Activated CD4-positive, alpha-beta T cell treated with anti-CD3 and anti-CD28 coated beads for 24 hours (primary cell): ENCODE measurements around the gene ROBO1.

Experiments used
- DNase-seq, 2 donors: peaks; one replicate each; pipeline ENCODE4 v3.0.0-alpha.2; 2020; ENCODE audit warnings: low read depth in 2 of 2

Gene ROBO1

GRCh38 chr3:78985981-78986380 is 781.8 kb downstream of the ROBO1 start:
- no peak for DNase-seq

GRCh38 chr3:78979028-78979427 is 788.8 kb downstream of the ROBO1 start:
- DNase-seq, result no peak

GRCh38 chr3:78978037-78978436 is 789.8 kb downstream of the ROBO1 start:
- no peak for DNase-seq

- no peak for DNase-seq
Measured at GRCh38 chr3:78977073-78977472, 790.7 kb downstream of the ROBO1 start.

DNA sequence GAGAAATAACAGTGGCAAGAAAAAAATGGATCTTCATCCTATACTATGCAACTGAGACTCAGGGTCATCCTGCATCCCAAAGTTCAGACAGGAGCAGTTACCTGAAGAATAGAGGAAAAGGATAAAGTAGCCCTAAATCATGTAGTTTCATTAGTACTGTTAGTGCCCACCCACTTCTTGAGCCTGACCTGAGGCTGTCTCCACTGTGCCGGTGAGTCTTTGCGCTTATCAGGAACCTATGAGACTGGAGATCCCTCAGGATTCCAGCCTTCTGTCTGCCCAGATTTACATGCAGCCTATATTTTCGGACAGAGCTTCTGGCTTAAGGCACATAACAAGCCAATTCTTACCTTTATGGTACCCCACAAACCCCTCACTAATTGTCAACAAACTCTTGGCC is 791.6 kb downstream of the ROBO1 start:
- no peak for DNase-seq

GRCh38 chr3:78974181-78974790 is 793.5 kb downstream of the ROBO1 start:
- DNase-seq, result no peak

DNA sequence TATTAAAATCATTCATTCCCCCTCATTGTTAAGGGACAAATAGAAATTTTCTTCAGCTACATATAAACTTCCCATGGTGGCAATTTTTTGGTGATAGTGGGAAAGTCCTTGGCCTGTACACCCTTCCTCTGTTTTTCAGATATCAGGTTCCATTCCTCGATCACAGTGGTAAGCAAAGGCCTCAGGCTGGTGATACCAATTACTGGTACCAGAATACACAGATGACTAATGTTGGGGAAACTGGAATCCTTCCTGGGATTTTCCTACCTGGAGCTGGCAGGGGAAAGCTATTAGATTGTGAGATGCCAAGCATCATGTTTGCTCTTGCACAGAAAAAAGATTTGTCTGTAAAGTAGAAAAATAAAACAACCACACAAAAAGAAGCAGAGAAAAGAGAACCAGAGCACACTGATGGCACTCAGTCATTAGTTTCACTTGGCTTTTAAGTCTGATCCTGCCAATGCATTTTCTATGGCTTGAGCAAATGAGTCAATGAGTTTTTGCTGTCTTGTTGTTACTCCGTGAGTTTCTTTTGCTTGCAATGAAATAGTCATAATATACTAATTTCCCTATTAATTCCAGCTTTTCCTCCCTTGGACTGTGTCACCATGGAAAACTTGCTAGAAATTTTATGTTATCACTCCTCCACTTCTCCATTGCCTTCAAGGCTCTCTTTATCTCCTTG is 795.0 kb downstream of the ROBO1 start:
- no peak for DNase-seq

GRCh38 chr3:78970656-78971055 is 797.1 kb downstream of the ROBO1 start:
- DNase-seq, result no peak

GRCh38 chr3:78969483-78969882 is 798.3 kb downstream of the ROBO1 start:
- DNase-seq, result no peak

GRCh38 chr3:78967061-78967460 is 800.7 kb downstream of the ROBO1 start:
- no peak for DNase-seq

DNA sequence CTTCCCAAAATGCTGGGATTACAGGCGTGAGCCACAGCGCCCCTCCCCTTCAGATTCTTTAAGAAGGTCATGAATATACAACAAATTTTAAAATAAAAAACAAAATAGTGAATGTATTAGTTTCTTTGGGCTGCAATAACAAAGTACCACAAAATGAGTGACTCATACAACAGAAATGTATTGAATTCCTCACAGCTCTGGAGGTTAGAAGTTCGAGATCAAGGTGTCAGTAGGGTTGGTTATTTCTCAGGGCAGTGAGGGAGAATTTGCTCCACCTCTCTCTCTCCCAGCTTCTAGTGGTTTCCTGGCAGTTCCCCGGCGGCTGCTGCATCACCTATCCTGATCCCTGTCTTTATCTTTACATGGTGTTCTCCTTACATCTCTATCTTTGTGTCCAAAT is 804.0 kb downstream of the ROBO1 start:
- no peak for DNase-seq

DNA sequence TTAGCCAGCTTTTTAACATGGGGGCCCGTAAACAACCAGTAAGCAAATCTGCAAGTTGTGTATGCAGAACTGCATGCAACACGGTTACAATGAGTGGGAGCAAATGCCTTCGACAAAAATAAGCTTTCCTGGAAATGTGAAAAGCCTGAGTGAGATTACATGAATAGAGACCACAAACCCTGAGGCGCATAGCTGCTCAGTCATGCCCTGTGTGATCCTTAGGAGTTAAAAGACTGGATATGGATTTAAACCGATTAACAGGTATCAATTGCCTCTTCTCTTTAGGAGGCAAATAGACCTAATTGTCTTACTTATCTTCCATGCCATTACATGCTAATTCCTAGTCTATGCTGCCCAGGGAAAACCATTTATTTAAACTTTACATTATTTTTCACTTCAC is 810.3 kb downstream of the ROBO1 start:
- no peak for DNase-seq

- no peak for DNase-seq
Measured at GRCh38 chr3:78951342-78951945, 816.4 kb downstream of the ROBO1 start.

DNA sequence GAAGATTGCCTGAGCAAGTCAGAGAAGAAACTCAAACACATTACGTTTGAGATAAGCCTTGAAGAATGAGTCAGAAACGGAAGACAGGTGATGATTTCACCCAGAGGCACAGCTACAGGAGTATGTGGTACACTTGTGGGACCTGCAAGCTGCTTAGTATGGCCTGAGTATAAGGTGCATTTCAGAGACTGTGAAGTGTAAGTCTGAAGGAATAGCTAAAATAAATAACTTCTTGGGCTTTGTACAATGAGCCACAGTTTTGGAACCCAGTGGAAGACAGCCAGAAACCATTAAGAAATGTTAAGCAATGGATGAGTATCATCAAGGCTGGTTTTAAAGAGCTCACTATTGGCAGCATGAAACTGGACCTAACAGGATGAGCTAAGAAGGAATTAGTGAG is 826.2 kb downstream of the ROBO1 start:
- DNase-seq, result no peak

DNA sequence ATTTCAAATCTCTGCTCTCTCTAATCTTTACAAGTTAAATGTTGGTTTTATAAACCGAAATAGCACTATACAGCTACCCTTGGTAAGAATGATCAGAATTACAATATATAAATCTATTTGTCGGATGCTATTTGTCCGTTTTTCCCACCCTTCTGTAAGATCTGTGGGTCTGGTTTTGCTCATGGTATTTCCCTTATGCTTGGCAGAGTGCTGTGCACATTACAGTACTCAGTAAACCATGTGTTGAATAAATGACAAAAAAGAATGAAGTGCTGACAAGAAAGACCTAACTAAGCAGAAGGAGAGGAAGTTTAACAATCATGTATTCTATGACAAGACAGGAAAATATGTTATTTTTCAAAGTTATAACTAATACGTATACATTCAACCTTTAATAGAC is 827.2 kb downstream of the ROBO1 start:
- DNase-seq, result no peak

DNA sequence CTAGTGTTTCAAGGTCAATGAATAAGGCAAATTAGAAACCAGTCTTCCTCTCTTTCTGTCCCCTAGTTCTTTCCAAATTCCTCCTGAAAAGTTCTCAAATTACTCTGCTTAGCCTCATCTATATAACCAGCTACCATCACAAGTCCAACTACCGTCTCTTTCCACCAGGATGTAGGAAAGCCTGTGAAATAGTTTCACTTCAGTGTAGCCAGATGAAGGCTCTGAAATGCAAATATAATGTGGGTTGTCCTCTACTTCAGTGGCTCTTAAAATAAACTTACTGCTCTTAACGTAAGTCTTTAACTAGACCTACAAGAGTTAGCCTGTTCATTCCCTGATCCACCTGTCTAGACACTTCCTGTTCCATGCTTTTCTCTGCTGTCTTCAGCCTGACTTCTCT is 827.7 kb downstream of the ROBO1 start:
- no peak for DNase-seq

GRCh38 chr3:78937475-78937874 is 830.3 kb downstream of the ROBO1 start:
- DNase-seq, result no peak

- no peak for DNase-seq
Measured at GRCh38 chr3:78927759-78928158, 840.0 kb downstream of the ROBO1 start.

GRCh38 chr3:78926523-78926922 is 841.3 kb downstream of the ROBO1 start:
- no peak for DNase-seq

- no peak for DNase-seq
Measured at GRCh38 chr3:78924711-78925110, 843.1 kb downstream of the ROBO1 start.

- DNase-seq, result no peak
Measured at GRCh38 chr3:78919021-78919755, 848.6 kb downstream of the ROBO1 start.

GRCh38 chr3:78918361-78919020 is 849.3 kb downstream of the ROBO1 start:
- DNase-seq, result no peak
